Smooth muscle cell (in vitro differentiated cells): Measurements from ENCODE around the gene SLBP. TPM values are rescaled to one million over a fixed set of nuclear protein-coding genes. Genes with fewer than 3 reads are reported as not detected.

ENCODE experiments used
- DNase-seq: peaks from one replicate; lab custom pipeline; 2025; ENCODE audit not compliant: unreplicated experiment; lab: John Stamatoyannopoulos, UW
- H2AFZ ChIP-seq: fragments of 200-600 bp; sonication (generic); 2 replicates; pipeline ENCODE4 v1.6.0; 2016; ENCODE audit warnings: antibody characterized with exemption, low read depth, mild to moderate bottlenecking
- H3F3A ChIP-seq: fragments of 200-600 bp; sonication (generic); 2 replicates; pipeline ENCODE4 v1.6.0; 2017; ENCODE audit warnings: antibody characterized with exemption, low read depth
- H3K27ac ChIP-seq: fragments of 200-600 bp; sonication (generic); 2 replicates; pipeline ENCODE4 v1.5.1; 2016; ENCODE audit warnings: low read depth, mild to moderate bottlenecking
- H3K27me3 ChIP-seq: fragments of 200-600 bp; sonication (generic); 2 replicates; pipeline ENCODE4 v1.6.1; 2016; ENCODE audit warnings: low read depth, mild to moderate bottlenecking
- H3K36me3 ChIP-seq: fragments of 200-600 bp; sonication (generic); 2 replicates; pipeline ENCODE4 v1.5.1; 2016; ENCODE audit warnings: low read depth
- H3K4me1 ChIP-seq: fragments of 200-600 bp; sonication (generic); 2 replicates; pipeline ENCODE4 v1.5.1; 2016; ENCODE audit warnings: low read depth
- H3K4me2 ChIP-seq: fragments of 200-600 bp; sonication (generic); 2 replicates; pipeline ENCODE4 v1.6.0; 2016; ENCODE audit warnings: mild to moderate bottlenecking
- H3K4me3 ChIP-seq: fragments of 200-600 bp; sonication (generic); 2 replicates; pipeline ENCODE4 v1.5.1; 2016; ENCODE audit warnings: mild to moderate bottlenecking
- H3K79me2 ChIP-seq: fragments of 200-600 bp; sonication (generic); 2 replicates; pipeline ENCODE4 v1.6.0; 2016; ENCODE audit warnings: low read depth, mild to moderate bottlenecking
- H3K9ac ChIP-seq: fragments of 200-600 bp; sonication (generic); 2 replicates; pipeline ENCODE4 v1.6.0; 2016; ENCODE audit warnings: low read depth
- H3K9me3 ChIP-seq: fragments of 200-600 bp; sonication (generic); replicated peaks from 2 replicates; pipeline ENCODE4 v1.5.1; 2016; ENCODE audit warnings: low read depth
- H4K20me1 ChIP-seq: fragments of 200-600 bp; sonication (generic); 2 replicates; pipeline ENCODE4 v1.6.0; 2016; ENCODE audit warnings: low read depth
- WGBS: methylation state at CpG from one replicate; pipeline ENCODE4 v1.1.7; 2016; ENCODE audit warnings: low lambda C conversion rate; 5-methylcytosine and 5-hydroxymethylcytosine counted together
- polyA plus RNA-seq: library from polyadenylated mRNA; unstranded; fragments of >200 nt; fragmentation: Nextera tagmentation; extraction: Ambion mirVana; gene quantifications from 2 replicates; pipeline ENCODE4 v1.2.1, GENCODE V29; 2016
- total RNA-seq: library from RNA; depleted of rRNA; stranded (reverse); fragments of >200 nt; gene quantifications from 2 replicates; pipeline ENCODE4 v1.2.3, GENCODE V29; 2014
- TF ChIP-seq, protein P1 (sequence below): fragments of 200-600 bp; sonication (generic); IDR thresholded peaks from 2 replicates; pipeline ENCODE4 v1.5.1; 2017; ENCODE audit warnings: borderline replicate concordance, mild to moderate bottlenecking, antibody characterized with exemption; ENCODE audit not compliant: insufficient read depth, poor library complexity, severe bottlenecking

The SLBP gene
- total and polyA plus RNA-seq, 2 experiments from 2014 or later: 55.4 to 63.9 TPM

GRCh38 chr4:1723131-1723801, 11.1 kb upstream of the SLBP start:
- Histone ChIP-seq H2AFZ (no peak overlapping the region), H3K4me2 (peak overlapping the region; percentile 99), H3F3A (no peaks in the 10 kb centered on the region), H3K27me3 (no peaks in the 10 kb centered on the region), H3K27ac (no peak overlapping the region), H3K36me3 (no peaks in the 10 kb centered on the region), H3K9me3 (no peaks in the 10 kb centered on the region), H3K9ac (no peak overlapping the region), H4K20me1 (peaks cover 7% of the 10 kb centered on the region), H3K4me3 (no peak overlapping the region), H3K4me1 (peaks cover 8% of the 10 kb centered on the region), H3K79me2 (peaks cover 47% of the 10 kb centered on the region)
- TF ChIP-seq, protein P1, sequence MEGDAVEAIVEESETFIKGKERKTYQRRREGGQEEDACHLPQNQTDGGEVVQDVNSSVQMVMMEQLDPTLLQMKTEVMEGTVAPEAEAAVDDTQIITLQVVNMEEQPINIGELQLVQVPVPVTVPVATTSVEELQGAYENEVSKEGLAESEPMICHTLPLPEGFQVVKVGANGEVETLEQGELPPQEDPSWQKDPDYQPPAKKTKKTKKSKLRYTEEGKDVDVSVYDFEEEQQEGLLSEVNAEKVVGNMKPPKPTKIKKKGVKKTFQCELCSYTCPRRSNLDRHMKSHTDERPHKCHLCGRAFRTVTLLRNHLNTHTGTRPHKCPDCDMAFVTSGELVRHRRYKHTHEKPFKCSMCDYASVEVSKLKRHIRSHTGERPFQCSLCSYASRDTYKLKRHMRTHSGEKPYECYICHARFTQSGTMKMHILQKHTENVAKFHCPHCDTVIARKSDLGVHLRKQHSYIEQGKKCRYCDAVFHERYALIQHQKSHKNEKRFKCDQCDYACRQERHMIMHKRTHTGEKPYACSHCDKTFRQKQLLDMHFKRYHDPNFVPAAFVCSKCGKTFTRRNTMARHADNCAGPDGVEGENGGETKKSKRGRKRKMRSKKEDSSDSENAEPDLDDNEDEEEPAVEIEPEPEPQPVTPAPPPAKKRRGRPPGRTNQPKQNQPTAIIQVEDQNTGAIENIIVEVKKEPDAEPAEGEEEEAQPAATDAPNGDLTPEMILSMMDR: no peak
- DNase-seq: no peak
- 80% methylated on average over 12 of the region's 12 CpGs for WGBS

- DNase-seq: no peak
- H3K27me3 ChIP-seq: no peaks in the 10 kb centered on the region
- H3F3A ChIP-seq: no peaks in the 10 kb centered on the region
- peak overlapping the region; percentile 84 for H3K4me3 ChIP-seq
- no peaks in the 10 kb centered on the region for H3K9me3 ChIP-seq
- H3K27ac ChIP-seq: no peak overlapping the region
- H3K4me1 ChIP-seq: peaks cover 8% of the 10 kb centered on the region
- TF ChIP-seq, protein P1: no peak
- H3K36me3 ChIP-seq: no peaks in the 10 kb centered on the region
- peak overlapping the region; percentile 99 for H3K4me2 ChIP-seq
- H2AFZ ChIP-seq: no peak overlapping the region
- 58% methylated on average over 18 of the region's 18 CpGs for WGBS
- peaks cover 7% of the 10 kb centered on the region for H4K20me1 ChIP-seq
- no peak overlapping the region for H3K9ac ChIP-seq
- H3K79me2 ChIP-seq: peaks cover 49% of the 10 kb centered on the region
These were observed 10.5 kb upstream of the SLBP start for GRCh38 chr4:1722551-1723118.

- H3K4me1 ChIP-seq: peaks cover 8% of the 10 kb centered on the region
- H3K27ac ChIP-seq: no peak overlapping the region
- H3F3A ChIP-seq: no peaks in the 10 kb centered on the region
- peaks cover 49% of the 10 kb centered on the region for H3K79me2 ChIP-seq
- no peak overlapping the region for H2AFZ ChIP-seq
- H3K27me3 ChIP-seq: no peaks in the 10 kb centered on the region
- no peaks in the 10 kb centered on the region for H3K9me3 ChIP-seq
- H4K20me1 ChIP-seq: peaks cover 7% of the 10 kb centered on the region
- peak overlapping the region; percentile 84 for H3K4me3 ChIP-seq
- no peaks in the 10 kb centered on the region for H3K36me3 ChIP-seq
- 5% methylated on average over 44 of the region's 61 CpGs for WGBS
- DNase-seq: no peak
- H3K9ac ChIP-seq: peak overlapping the region; percentile 24
- peak overlapping the region; percentile 99 for H3K4me2 ChIP-seq
- TF ChIP-seq, protein P1: no peak
These were observed 9.8 kb upstream of the SLBP start for GRCh38 chr4:1721666-1722550.
